ENCODE results near the gene RAC2.
A peak's percentile ranks its signal among the peaks of the same experiment; 100 is the strongest.

Gene RAC2

GRCh38 chr22:37198258-37199102 is 45.6 kb downstream of the RAC2 start:
- H3K9ac ChIP-seq: peak overlapping the region; percentile 86
- no peaks in the 10 kb centered on the region for H3K36me3 ChIP-seq (ENCODE audit: insufficient read depth)
- H3K4me2 ChIP-seq: peak overlapping the region; percentile 89
- peak overlapping the region; percentile 87 for H3K27ac ChIP-seq
- no peaks in the 10 kb centered on the region for H3K27me3 ChIP-seq (ENCODE audit: insufficient read depth, low read depth)
- H3K79me2 ChIP-seq (ENCODE audit: insufficient read depth, low read depth): no peaks in the 10 kb centered on the region; the same call in 1 of the 2 replicates
- TF ChIP-seq, protein P1, sequence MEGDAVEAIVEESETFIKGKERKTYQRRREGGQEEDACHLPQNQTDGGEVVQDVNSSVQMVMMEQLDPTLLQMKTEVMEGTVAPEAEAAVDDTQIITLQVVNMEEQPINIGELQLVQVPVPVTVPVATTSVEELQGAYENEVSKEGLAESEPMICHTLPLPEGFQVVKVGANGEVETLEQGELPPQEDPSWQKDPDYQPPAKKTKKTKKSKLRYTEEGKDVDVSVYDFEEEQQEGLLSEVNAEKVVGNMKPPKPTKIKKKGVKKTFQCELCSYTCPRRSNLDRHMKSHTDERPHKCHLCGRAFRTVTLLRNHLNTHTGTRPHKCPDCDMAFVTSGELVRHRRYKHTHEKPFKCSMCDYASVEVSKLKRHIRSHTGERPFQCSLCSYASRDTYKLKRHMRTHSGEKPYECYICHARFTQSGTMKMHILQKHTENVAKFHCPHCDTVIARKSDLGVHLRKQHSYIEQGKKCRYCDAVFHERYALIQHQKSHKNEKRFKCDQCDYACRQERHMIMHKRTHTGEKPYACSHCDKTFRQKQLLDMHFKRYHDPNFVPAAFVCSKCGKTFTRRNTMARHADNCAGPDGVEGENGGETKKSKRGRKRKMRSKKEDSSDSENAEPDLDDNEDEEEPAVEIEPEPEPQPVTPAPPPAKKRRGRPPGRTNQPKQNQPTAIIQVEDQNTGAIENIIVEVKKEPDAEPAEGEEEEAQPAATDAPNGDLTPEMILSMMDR (conservative IDR thresholded peaks at IDR 0.05; ENCODE audit: low read depth, low read length): peak; percentile 79
- peak overlapping the region; percentile 82 for H2AFZ ChIP-seq (ENCODE audit: low read depth)
- no peaks in the 10 kb centered on the region for H4K20me1 ChIP-seq (ENCODE audit: insufficient read depth)
- H3K4me3 ChIP-seq (IDR thresholded peaks at IDR 0.05; ENCODE audit: insufficient read depth, low read depth, low read length): no peak overlapping the region
- H3K4me1 ChIP-seq (ENCODE audit: low read depth, poor library complexity, severe bottlenecking): peaks cover 40% of the 10 kb centered on the region

DNA sequence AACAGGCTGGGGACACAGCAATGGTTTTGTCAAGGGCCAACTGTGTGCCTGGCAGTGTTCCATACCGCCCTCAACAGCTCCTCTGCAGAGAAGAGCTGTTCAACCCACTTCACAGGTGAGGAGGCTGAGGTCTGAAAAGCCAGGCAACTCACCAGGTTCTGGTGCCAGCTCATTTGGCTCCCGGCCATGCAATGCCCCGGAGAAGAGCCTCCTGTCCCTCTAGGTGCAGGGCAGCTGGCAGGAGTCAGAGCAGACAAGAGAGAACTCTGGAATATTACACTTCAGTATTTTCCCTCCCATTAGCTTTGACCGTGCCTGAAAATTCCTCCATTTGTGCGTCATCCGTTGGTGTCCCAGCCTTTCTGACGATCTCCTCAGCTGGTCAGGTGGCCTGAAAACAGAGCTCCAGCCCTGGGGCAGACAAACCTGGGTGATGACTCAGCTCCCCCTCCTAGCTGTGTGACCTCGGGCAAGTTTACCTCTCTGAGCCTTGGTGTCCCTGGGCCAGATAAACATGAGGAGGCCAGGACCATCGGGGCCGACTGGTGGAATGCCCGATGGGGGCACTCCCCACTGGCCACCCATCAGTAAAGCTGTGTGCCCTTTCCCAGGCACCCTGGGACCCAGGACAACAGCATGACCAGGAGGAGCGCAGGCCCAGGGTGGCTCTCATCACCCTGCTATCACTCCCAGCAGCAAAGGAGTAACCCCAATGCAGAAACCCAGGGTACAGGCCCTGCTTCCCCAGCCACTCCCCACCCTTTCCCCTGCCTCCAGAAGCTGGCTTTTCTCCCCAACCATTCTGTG is 46.4 kb downstream of the RAC2 start:
- TF ChIP-seq, protein P1 (conservative IDR thresholded peaks at IDR 0.05; ENCODE audit: low read depth, low read length): no peak
- no peaks in the 10 kb centered on the region for H4K20me1 ChIP-seq (ENCODE audit: insufficient read depth)
- no peak overlapping the region for H2AFZ ChIP-seq (ENCODE audit: low read depth)
- no peaks in the 10 kb centered on the region for H3K36me3 ChIP-seq (ENCODE audit: insufficient read depth)
- peak overlapping the region; percentile 86; the same call in 1 of the 2 replicates for H3K9ac ChIP-seq
- peaks cover 47% of the 10 kb centered on the region for H3K4me1 ChIP-seq (ENCODE audit: low read depth, poor library complexity, severe bottlenecking)
- peak overlapping the region; percentile 87; the same call in 1 of the 2 replicates for H3K27ac ChIP-seq
- no peaks in the 10 kb centered on the region; the same call in 1 of the 2 replicates for H3K79me2 ChIP-seq (ENCODE audit: insufficient read depth, low read depth)
- peak overlapping the region; percentile 89 for H3K4me2 ChIP-seq
- no peaks in the 10 kb centered on the region for H3K27me3 ChIP-seq (ENCODE audit: insufficient read depth, low read depth)
- no peak overlapping the region for H3K4me3 ChIP-seq (IDR thresholded peaks at IDR 0.05; ENCODE audit: insufficient read depth, low read depth, low read length)

DNA sequence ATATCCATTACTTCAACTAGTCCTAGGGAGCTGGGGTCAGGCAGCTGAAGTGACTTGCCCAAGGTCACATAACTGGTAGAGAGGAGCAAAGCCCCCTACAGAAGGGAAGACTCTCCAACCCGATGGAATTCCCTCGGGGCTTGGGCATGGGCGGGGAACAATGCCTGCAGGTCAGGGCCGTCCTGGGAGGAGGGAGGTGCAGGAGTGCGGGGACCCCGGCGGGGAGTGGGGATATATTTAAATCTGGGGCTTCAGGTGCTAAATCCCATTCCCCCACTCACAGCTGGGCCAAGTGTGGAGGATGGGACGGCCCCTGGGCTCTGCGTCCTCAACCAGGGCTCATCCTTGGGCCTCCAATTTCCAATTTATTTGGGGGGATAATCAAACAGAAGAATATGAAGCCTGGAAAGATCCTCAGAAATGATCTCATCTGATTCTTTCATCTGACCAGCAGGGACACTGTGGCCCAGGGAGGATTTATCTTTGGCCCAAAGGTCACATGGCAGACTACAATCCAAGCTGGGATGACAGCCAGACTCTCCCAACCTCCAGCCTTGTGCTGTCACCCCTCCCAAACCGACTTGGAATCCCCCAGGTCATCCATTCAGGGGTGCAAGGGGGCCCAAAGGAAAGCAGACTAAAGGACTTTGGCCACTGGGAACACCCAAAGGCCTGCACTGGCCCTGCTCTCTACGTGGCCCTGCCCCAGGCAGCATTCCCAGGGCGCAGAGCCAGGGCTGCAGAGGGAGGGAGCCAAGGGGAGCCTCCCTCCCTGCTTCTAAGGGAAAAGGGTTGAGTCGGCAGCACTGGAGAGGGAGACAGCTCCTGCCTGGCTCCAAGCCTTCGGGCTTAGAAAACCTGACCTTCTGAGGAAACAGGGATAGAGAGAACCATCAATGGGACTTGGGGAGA is 47.3 kb downstream of the RAC2 start:
- TF ChIP-seq, protein P1 (conservative IDR thresholded peaks at IDR 0.05; ENCODE audit: low read depth, low read length): no peak
- Histone ChIP-seq H4K20me1 (ENCODE audit: insufficient read depth) (no peaks in the 10 kb centered on the region), H2AFZ (ENCODE audit: low read depth) (no peak overlapping the region), H3K79me2 (ENCODE audit: insufficient read depth, low read depth) (no peaks in the 10 kb centered on the region; the same call in 1 of the 2 replicates), H3K27ac (no peak overlapping the region), H3K36me3 (ENCODE audit: insufficient read depth) (no peaks in the 10 kb centered on the region), H3K4me3 (IDR thresholded peaks at IDR 0.05; ENCODE audit: insufficient read depth, low read depth, low read length) (no peak overlapping the region), H3K4me2 (no peak overlapping the region), H3K4me1 (ENCODE audit: low read depth, poor library complexity, severe bottlenecking) (peaks cover 48% of the 10 kb centered on the region), H3K27me3 (ENCODE audit: insufficient read depth, low read depth) (no peaks in the 10 kb centered on the region), H3K9ac (no peak overlapping the region)

GRCh38 chr22:37195921-37196320 is 48.1 kb downstream of the RAC2 start:
- Histone ChIP-seq H3K9ac (no peak overlapping the region), H3K4me1 (ENCODE audit: low read depth, poor library complexity, severe bottlenecking) (peaks cover 46% of the 10 kb centered on the region), H2AFZ (ENCODE audit: low read depth) (no peak overlapping the region), H3K27ac (no peak overlapping the region), H3K36me3 (ENCODE audit: insufficient read depth) (no peaks in the 10 kb centered on the region), H3K4me2 (no peak overlapping the region), H3K4me3 (IDR thresholded peaks at IDR 0.05; ENCODE audit: insufficient read depth, low read depth, low read length) (no peak overlapping the region), H3K79me2 (ENCODE audit: insufficient read depth, low read depth) (no peaks in the 10 kb centered on the region; the same call in 1 of the 2 replicates), H3K27me3 (ENCODE audit: insufficient read depth, low read depth) (no peaks in the 10 kb centered on the region), H4K20me1 (ENCODE audit: insufficient read depth) (no peaks in the 10 kb centered on the region)
- TF ChIP-seq, protein P1 (conservative IDR thresholded peaks at IDR 0.05; ENCODE audit: low read depth, low read length): no peak

Measured in KMS-11 (cell line).